Erythroblast (primary cell): ENCODE results near the gene STAT4.

Experiments
- GATA1 ChIP-seq: IDR thresholded peaks from 2 replicates; pipeline ENCODE4 v1.6.1; 2011; ENCODE audit warnings: low read depth, mild to moderate bottlenecking, control low read depth, low read length, moderate library complexity
- POLR2A ChIP-seq: IDR thresholded peaks from 2 replicates; pipeline ENCODE4 v1.6.1; 2011; ENCODE audit warnings: mild to moderate bottlenecking, low read length

DNA sequence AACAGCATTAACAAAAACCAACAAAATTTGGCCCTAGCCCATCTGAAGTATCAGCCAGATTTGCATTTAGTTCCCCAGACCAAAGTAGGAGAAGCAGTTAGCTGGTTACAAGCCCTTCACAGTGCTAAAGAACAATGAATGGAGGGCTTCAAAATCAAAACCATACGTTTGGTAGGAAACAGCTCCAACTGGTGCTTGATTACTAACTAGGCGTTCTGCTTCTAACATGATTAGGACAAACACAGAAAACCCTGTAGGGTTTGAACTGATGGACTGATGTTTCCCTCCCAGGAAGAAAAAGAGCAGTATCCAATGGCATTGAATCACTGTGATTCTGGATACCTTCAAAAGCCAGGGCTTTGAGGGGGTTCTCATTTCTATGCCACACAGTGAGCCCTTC lies 20.5 kb upstream of the STAT4 start:
- TF ChIP-seq POLR2A (no peak), GATA1 (no peak)
